ENCODE data around the gene NUAK2. TPM values are rescaled to one million over a fixed set of nuclear protein-coding genes. Genes with fewer than 3 reads are reported as not detected.
A peak's percentile ranks its signal among the peaks of the same experiment; 100 is the strongest.

The NUAK2 gene
- total and polyA plus RNA-seq, 2 of the 4 experiments (the other 2 are of a cell fraction): 7.2 to 17.6 TPM

GRCh38 chr1:205294934-205295333, 26.6 kb downstream of the NUAK2 start:
- peak overlapping the region; percentile 99 for H3K4ac ChIP-seq (ENCODE audit: low read depth, low read length)
- peak overlapping the region; percentile 96 for H3K56ac ChIP-seq (ENCODE audit: extremely low read depth, insufficient read depth, low read length)
- H3K4me1 ChIP-seq (ENCODE audit: control insufficient read depth, insufficient read depth, low read length): peaks cover 31% of the 10 kb centered on the region
- peaks cover 36% of the 10 kb centered on the region for H3K9me1 ChIP-seq (ENCODE audit: insufficient read depth, low read length)
- in situ Hi-C loops (cut with MboI; ENCODE audit: low sequenced_read_pairs): no loop called here
- peak overlapping the region; percentile 99 for H3K14ac ChIP-seq (replicated peaks; ENCODE audit: low read depth, low read length)
- no peak overlapping the region for H2AFZ ChIP-seq (replicated peaks; ENCODE audit: low read length, poor library complexity)
- H2AK9ac ChIP-seq (replicated peaks; ENCODE audit: low read depth, low read length, poor library complexity): peak overlapping the region; percentile 93
- no peak overlapping the region for H3K4me3 ChIP-seq (ENCODE audit: insufficient read depth, low read depth, low read length)
- CTCF ChIA-PET: interaction anchor here (0.6 to 1.2 kb wide), 3 partner anchors 21 to 89 kb away, joined by 3 to 6 read pairs (median 3); no protein-coding TSS in a partner anchor
- H4K5ac ChIP-seq (ENCODE audit: low read depth, low read length): peak overlapping the region; percentile 78
- H4K91ac ChIP-seq (ENCODE audit: insufficient read depth, low read depth, low read length): peak overlapping the region; percentile 97
- H3K4me2 ChIP-seq (ENCODE audit: low read depth, low read length): peak overlapping the region; percentile 3; the same call in 1 of the 2 replicates
- WGBS, 2 experiments (ENCODE audit: extremely low coverage in 2 of 2, insufficient read length in 1 of 2): 72% methylated on average over 3 of the region's 5 CpGs; no CpG with 5 or more reads in 1 of the 2 experiments
- H3K9ac ChIP-seq (ENCODE audit: low read depth, low read length): peak overlapping the region; percentile 51
- peak overlapping the region; percentile 98 for H3K27ac ChIP-seq (ENCODE audit: insufficient read depth, low read length)
- peak overlapping the region; percentile 89 for H2AK5ac ChIP-seq (ENCODE audit: low read depth, low read length)
- H3K9me3 ChIP-seq (ENCODE audit: control insufficient read depth, insufficient read depth, low read length): no peaks in the 10 kb centered on the region
- peak overlapping the region; percentile 91 for H3K18ac ChIP-seq (ENCODE audit: low read depth, low read length)
- no peaks in the 10 kb centered on the region for H3K27me3 ChIP-seq (ENCODE audit: control insufficient read depth, insufficient read depth, low read length)
- intact Hi-C loops (cut with micrococcal nuclease): loop anchor here (1.0 kb wide), 1 partner anchor 11 kb away; no protein-coding TSS in a partner anchor
- no peaks in the 10 kb centered on the region for H4K20me1 ChIP-seq (ENCODE audit: insufficient read depth, low read length)
- H2BK20ac ChIP-seq (ENCODE audit: low read depth, low read length): peak overlapping the region; percentile 100
- dilution Hi-C loops (cut with HindIII; ENCODE audit: low sequenced_read_pairs, unreplicated experiment): no loop called here
- no peak for TF ChIP-seq FOS (IDR thresholded peaks at IDR 0.05; ENCODE audit: low read depth, low read length)
- TF ChIP-seq BHLHE40 (IDR thresholded peaks at IDR 0.05; ENCODE audit: low read depth, low read length): no peak
- TF ChIP-seq USF2 (IDR thresholded peaks at IDR 0.05; ENCODE audit: low read depth, low read length): no peak
- TF ChIP-seq RAD21 (IDR thresholded peaks at IDR 0.05; ENCODE audit: low read length): no peak
- TF ChIP-seq RFX5 (IDR thresholded peaks at IDR 0.05; ENCODE audit: low read depth, low read length): no peak
- no peak for TF ChIP-seq ELK1 (IDR thresholded peaks at IDR 0.05; ENCODE audit: borderline replicate concordance, low read depth, low read length)
- TF ChIP-seq SMC3 (IDR thresholded peaks at IDR 0.05; ENCODE audit: low read depth, low read length): no peak
- TF ChIP-seq NFE2L2 (IDR thresholded peaks at IDR 0.05; ENCODE audit: low read depth, low read length): no peak
- no peak for TF ChIP-seq MAZ (IDR thresholded peaks at IDR 0.05; ENCODE audit: borderline replicate concordance, low read depth, low read length)
- TF ChIP-seq CHD1 (IDR thresholded peaks at IDR 0.05; ENCODE audit: low read depth, low read length): no peak
- TF ChIP-seq MXI1 (IDR thresholded peaks at IDR 0.05; ENCODE audit: borderline replicate concordance, low read depth, low read length): no peak
- H3K79me1 ChIP-seq (ENCODE audit: low read depth in 1 of 2, low read length in 2 of 2): peaks cover 14 to 52% of the 10 kb centered on the region in 2 experiments; a peak in 3 of 4 replicates
- peak overlapping the region; percentile 97 for H2BK5ac ChIP-seq (ENCODE audit: low read depth, low read length, poor library complexity, severe bottlenecking)
- peak overlapping the region; percentile 99 for H2BK120ac ChIP-seq (ENCODE audit: low read depth, low read length)
- peak overlapping the region; percentile 99 for H3K23ac ChIP-seq (ENCODE audit: low read depth, low read length)
- peak overlapping the region; percentile 99 for H2BK15ac ChIP-seq (ENCODE audit: low read depth, low read length)
- ATAC-seq (ENCODE audit: low read depth) (no peak), DNase-seq (peak; percentile 41)
- H4K8ac ChIP-seq (ENCODE audit: low read depth in 2 of 2, low read length in 2 of 2): peak overlapping the region; percentile 97 to 99
- H3K36me3 ChIP-seq (ENCODE audit: control insufficient read depth, insufficient read depth, low read length): no peaks in the 10 kb centered on the region
- no TSS peak for BruUV-seq (replicated peaks)
- POLR2A ChIA-PET (ENCODE audit: unreplicated experiment): interaction anchor here (0.6 kb wide), 1 partner anchor 897 kb away, joined by 3 read pairs; no protein-coding TSS in a partner anchor
